Measurements from ENCODE around the gene MINK1.

DNA sequence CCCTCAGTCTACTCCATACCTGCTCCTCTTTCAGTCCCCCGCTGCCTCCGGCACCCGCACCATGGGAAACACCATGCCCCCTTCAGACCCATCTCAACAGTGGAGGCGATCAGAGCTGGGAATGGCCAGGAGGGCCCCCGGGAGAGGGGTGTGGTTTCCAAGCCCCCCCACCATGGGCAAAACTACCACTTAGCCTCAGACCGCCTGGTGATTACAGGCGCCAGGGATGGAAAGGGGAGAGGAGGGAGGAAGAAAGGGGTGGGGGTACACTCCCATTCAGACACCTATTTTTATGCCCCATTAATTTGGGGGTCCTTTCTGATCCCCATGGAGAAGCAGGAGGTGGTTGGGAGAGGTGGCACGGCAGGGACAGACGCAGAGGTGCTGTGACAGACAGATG, 30.9 kb upstream of the MINK1 start, which contains the start of gene C17orf114:
- TF ChIP-seq, protein P1, sequence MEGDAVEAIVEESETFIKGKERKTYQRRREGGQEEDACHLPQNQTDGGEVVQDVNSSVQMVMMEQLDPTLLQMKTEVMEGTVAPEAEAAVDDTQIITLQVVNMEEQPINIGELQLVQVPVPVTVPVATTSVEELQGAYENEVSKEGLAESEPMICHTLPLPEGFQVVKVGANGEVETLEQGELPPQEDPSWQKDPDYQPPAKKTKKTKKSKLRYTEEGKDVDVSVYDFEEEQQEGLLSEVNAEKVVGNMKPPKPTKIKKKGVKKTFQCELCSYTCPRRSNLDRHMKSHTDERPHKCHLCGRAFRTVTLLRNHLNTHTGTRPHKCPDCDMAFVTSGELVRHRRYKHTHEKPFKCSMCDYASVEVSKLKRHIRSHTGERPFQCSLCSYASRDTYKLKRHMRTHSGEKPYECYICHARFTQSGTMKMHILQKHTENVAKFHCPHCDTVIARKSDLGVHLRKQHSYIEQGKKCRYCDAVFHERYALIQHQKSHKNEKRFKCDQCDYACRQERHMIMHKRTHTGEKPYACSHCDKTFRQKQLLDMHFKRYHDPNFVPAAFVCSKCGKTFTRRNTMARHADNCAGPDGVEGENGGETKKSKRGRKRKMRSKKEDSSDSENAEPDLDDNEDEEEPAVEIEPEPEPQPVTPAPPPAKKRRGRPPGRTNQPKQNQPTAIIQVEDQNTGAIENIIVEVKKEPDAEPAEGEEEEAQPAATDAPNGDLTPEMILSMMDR (IDR thresholded peaks at IDR 0.05), result no peak
- TF ChIP-seq POLR2A (IDR thresholded peaks at IDR 0.05) (no peak), POLR2AphosphoS5 (IDR thresholded peaks at IDR 0.05) (no peak)

All from gastroesophageal sphincter (tissue), 3 donors.